Hematopoietic multipotent progenitor cell treated with erythropoietin and hydrocortisone succinate and interleukin-3 and kit ligand, for 17 days (in vitro differentiated cells): ENCODE data around the gene HGS.

Experiments used
- DNase-seq: peaks from one replicate; pipeline ENCODE4 v3.0.0-alpha.2; 2015; ENCODE audit warnings: low spot score

Gene HGS, protein sequence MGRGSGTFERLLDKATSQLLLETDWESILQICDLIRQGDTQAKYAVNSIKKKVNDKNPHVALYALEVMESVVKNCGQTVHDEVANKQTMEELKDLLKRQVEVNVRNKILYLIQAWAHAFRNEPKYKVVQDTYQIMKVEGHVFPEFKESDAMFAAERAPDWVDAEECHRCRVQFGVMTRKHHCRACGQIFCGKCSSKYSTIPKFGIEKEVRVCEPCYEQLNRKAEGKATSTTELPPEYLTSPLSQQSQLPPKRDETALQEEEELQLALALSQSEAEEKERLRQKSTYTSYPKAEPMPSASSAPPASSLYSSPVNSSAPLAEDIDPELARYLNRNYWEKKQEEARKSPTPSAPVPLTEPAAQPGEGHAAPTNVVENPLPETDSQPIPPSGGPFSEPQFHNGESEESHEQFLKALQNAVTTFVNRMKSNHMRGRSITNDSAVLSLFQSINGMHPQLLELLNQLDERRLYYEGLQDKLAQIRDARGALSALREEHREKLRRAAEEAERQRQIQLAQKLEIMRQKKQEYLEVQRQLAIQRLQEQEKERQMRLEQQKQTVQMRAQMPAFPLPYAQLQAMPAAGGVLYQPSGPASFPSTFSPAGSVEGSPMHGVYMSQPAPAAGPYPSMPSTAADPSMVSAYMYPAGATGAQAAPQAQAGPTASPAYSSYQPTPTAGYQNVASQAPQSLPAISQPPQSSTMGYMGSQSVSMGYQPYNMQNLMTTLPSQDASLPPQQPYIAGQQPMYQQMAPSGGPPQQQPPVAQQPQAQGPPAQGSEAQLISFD

GRCh38 chr17:81683584-81684441 lies at the start of gene HGS, which contains the start of gene ARL16:
Gene HGS (plus strand): TSS chr17:81684011. CDS start chr17:81684067, 56 bp downstream.
Gene ARL16 (minus strand): TSS chr17:81683797. CDS start chr17:81683753, 44 bp downstream.
- DNase-seq: peak; percentile 100

DNA sequence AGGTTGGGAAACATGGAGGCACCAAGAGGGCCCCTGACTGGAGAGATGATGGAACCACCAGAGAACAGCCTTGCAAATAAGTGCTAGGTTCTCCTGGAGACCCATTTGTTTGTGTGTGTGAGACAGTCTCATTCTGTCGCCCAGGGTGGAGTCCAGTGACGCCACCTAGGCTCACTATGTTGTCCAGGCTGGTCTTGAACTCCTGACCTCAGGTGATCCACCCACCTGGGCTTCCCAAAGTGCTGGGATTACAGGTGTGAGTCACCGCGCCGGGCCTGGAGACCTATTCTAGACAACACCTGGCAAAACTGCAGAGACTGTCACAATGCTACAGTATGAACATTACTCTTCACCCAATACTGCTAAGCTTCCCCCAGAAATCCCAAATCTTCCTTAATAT lies 48.4 kb upstream of the HGS start:
- DNase-seq: no peak

GRCh38 chr17:81635973-81636504 lies 47.8 kb upstream of the HGS start:
- DNase-seq: no peak

DNA sequence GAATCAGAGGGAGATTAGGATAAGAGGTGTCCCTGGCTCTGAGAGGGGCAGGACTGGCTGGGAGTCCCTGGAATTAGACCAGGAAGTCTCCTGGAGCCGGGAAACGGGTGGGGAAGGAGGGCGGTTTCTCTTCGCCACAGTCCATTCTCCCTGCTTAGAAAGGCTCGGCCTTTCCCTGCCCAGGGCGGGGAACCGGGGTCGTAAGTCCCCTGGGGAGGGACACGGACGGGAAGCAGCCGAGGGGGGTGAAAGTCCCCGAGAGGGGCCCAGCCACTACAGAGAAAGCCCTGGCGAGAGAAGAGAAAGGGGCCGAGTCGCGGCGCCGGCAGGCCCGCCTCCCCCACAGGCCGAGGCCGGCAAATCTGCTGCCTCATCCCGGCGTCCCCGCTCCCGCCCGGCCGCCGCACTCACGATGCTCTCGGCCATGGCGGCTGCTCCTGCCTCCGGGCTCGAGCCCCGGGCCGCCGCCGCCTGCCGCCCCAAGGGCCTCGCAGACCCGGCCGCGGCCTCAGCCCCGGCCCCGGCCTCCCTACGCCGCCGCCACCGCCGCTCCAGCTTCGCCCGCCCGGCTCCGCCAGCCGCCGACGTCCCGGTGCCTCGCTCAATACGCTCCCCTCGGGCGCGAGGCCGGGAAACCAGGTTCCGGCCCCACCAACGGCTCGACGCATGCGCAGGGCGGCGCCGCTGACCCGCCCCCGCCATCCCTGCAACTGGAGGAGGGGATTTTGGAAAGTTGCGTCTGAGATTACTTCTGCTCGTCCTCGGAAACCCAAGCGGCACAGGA lies 47.1 kb upstream of the HGS start, which contains the start of the genes NPLOC4 and TSPAN10:
TSS of gene NPLOC4 (minus strand) at position 608 of the 784 bp plus-strand sequence. CDS start at position 426, 182 bp downstream.
TSS of gene TSPAN10 (plus strand) at position 692 of the 784 bp plus-strand sequence. CDS start 5,217 bp downstream, outside the sequence.
- DNase-seq: peak; percentile 85

GRCh38 chr17:81638683-81639082 lies 45.1 kb upstream of the HGS start:
- DNase-seq: no peak

DNA sequence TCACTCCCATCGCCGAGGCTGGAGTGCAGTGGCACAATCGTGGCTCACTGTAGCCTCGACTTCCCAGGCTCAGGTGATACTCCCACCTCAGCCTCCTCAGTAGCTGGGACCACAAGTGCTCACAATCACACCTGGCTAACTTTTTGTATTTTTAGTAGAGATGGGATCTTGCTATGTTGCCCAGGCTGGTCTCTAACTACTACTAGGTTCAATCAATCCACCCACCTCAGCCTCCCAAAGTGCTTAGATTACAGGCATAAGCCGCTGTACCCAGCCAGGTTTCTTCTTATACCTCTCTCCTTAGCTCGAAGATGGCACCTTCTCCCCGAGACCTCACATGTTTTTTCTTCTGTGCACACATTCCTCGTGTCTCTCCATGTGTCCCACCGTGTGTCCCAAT lies 43.8 kb upstream of the HGS start:
- no peak for DNase-seq

GRCh38 chr17:81641825-81642489 lies 41.9 kb upstream of the HGS start:
- DNase-seq: no peak

- DNase-seq: no peak
Observed at GRCh38 chr17:81644496-81644895, 39.3 kb upstream of the HGS start.

DNA sequence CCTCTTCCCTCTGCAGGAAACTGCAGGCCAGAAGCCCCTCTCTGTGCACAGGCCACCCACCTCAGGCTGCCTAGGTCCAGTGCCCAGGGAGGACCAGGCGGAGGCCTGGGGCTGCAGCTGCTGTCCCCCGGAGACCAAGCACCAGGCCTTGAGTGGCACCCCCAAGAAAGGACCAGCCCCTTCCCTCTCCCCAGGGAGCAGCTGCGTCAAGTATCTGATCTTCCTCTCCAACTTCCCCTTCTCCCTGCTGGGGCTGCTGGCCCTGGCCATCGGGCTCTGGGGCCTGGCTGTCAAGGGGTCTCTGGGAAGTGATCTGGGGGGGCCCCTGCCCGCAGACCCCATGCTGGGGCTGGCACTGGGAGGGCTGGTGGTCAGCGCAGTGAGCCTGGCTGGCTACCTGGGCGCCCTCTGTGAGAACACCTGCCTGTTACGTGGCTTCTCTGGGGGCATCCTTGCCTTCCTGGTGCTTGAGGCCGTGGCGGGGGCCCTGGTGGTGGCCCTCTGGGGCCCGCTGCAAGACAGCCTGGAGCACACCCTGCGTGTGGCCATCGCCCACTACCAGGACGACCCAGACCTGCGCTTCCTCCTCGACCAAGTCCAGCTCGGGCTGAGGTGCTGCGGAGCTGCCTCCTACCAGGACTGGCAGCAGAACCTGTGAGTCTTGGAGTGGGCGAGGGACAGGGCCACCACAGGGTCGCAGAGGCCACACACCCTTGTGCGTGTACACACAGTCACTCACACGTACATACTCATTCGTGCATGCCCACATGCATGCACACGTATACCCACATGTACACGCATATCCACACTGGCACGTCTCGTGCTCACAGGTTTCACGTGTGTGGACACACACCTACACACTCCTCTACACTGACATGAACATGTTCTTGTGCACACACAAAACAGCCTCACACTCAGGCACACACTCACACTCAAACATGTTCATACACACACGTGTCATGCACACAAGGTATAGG lies 38.5 kb upstream of the HGS start:
- DNase-seq: no peak

- DNase-seq: peak; percentile 74
Observed at GRCh38 chr17:81646869-81647600, 36.8 kb upstream of the HGS start.

DNA sequence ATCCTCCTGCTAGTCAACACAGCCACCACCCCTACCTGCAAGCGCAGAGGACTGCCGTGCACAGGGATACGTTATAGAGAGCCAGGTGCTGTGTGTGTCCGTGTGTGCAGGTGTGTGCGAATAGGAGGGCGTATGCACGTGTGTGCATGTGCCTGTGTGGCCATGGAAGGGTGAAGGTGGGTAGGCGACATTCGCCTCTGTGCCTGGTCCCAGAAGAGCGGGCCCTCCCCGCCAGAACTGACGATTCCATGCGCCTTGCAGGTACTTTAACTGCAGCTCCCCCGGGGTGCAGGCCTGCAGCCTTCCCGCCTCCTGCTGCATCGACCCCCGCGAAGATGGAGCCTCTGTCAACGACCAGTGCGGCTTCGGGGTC lies 36.2 kb upstream of the HGS start:
- DNase-seq: no peak

GRCh38 chr17:81648013-81648706 lies 35.7 kb upstream of the HGS start:
- DNase-seq: no peak

GRCh38 chr17:81648707-81649085 lies 35.1 kb upstream of the HGS start:
- DNase-seq: no peak

- no peak for DNase-seq
Observed at GRCh38 chr17:81650951-81651350, 32.9 kb upstream of the HGS start.

DNA sequence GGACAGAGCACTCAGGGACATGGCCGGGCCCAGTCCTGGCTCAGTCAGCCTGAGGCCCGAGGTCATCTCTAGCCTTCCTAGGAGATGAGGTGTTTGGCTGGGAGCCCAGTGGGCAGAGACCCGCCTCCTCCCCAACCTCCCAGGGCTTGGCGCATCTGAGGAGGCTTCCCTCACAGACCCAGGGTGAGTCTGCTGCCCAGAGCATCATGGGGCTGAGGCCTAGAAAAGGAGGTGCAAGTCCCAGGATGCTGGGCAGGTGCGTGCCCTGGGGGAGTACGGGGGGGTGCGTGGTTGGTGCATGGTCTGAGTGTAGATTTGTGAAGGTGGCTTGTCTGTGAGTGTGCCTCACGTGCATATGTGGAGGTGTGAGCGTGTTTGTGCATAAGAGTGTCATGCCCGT lies 32.1 kb upstream of the HGS start:
- no peak for DNase-seq

GRCh38 chr17:81652906-81653771 lies 30.7 kb upstream of the HGS start:
- DNase-seq: no peak
